H1 (cell line): ENCODE results near the gene CYSRT1. TPM values are rescaled to one million over a fixed set of nuclear protein-coding genes. Genes with fewer than 3 reads are reported as not detected.
A peak's percentile ranks its signal among the peaks of the same experiment; 100 is the strongest.

ENCODE experiments used
- CTCF ChIA-PET: fragments of 300-600 bp; sonication (Branson Sonifier 250); formaldehyde crosslinking; loops from one replicate; lab custom pipeline; 2021; ENCODE audit not compliant: partially characterized antibody; lab: Charles Lee
- POLR2A ChIA-PET: fragments of 300-600 bp; sonication (Branson Sonifier 250); formaldehyde crosslinking; loops from one replicate; lab custom pipeline; 2021; ENCODE audit warnings: inconsistent platforms; ENCODE audit not compliant: partially characterized antibody; lab: Charles Lee
- DNase-seq, 2 experiments: peaks; one replicate each; pipeline versions ENCODE4 v3.0.0 to v3.0.0-alpha.2; 2010 to 2022; ENCODE audit warnings: low spot score in 2 of 2, low read depth in 1 of 2, mixed read lengths in 1 of 2
- FAIRE-seq: peaks from 2 replicates; lab custom pipeline; 2011; peaks lifted over from hg19 to GRCh38; lab: Jason Lieb, UNC
- H2AFZ ChIP-seq: 2 replicates; pipeline ENCODE4 v1.8.1; 2012; ENCODE audit warnings: low read length, inconsistent platforms
- H2AK5ac ChIP-seq: 2 replicates; pipeline ENCODE4 v1.6.1; 2013; ENCODE audit warnings: low read depth, low read length
- H2BK120ac ChIP-seq: replicated peaks from 2 replicates; pipeline ENCODE3; 2013; ENCODE audit warnings: low read depth, low read length, inconsistent platforms
- H2BK12ac ChIP-seq: 2 replicates; pipeline ENCODE4 v1.6.1; 2013; ENCODE audit warnings: low read depth, low read length
- H2BK15ac ChIP-seq: 2 replicates; pipeline ENCODE4 v1.6.1; 2013; ENCODE audit warnings: low read length
- H2BK20ac ChIP-seq: 2 replicates; pipeline ENCODE4 v1.6.1; 2013; ENCODE audit warnings: low read length
- H2BK5ac ChIP-seq: 2 replicates; pipeline ENCODE4 v1.6.1; 2013; ENCODE audit warnings: low read depth, low read length
- H3K14ac ChIP-seq: 2 replicates; pipeline ENCODE4 v1.6.1; 2013; ENCODE audit warnings: inconsistent platforms; ENCODE audit not compliant: insufficient read length
- H3K18ac ChIP-seq: 2 replicates; pipeline ENCODE4 v1.6.1; 2013; ENCODE audit warnings: low read length; ENCODE audit errors: extremely low read depth
- H3K23ac ChIP-seq: 2 replicates; pipeline ENCODE4 v1.6.1; 2013; ENCODE audit warnings: inconsistent platforms; ENCODE audit not compliant: insufficient read length
- H3K23me2 ChIP-seq: 2 replicates; pipeline ENCODE4 v1.6.1; 2013; ENCODE audit warnings: low read depth, low read length
- H3K27ac ChIP-seq: 2 replicates; pipeline ENCODE4 v1.6.1; 2011; ENCODE audit warnings: low read depth, low read length, inconsistent platforms
- H3K27me3 ChIP-seq, 4 experiments: replicated peaks in 1 of 4; 1 replicate in 1 of 4; 2 replicates in 3 of 4; pipeline versions ENCODE4 v1.6.1 to v1.8.1; 2011 to 2013; ENCODE audit warnings: low read length in 3 of 4, mild to moderate bottlenecking in 3 of 4, inconsistent platforms in 2 of 4, mixed read lengths in 2 of 4, moderate library complexity in 1 of 4; ENCODE audit not compliant: control insufficient read depth in 3 of 4, insufficient read depth in 3 of 4; ENCODE audit errors: extremely low read depth in 1 of 4
- H3K36me3 ChIP-seq, 4 experiments: 2 replicates each; pipeline versions ENCODE4 v1.6.1 to v1.8.1; 2011 to 2013; ENCODE audit warnings: mild to moderate bottlenecking in 4 of 4, low read length in 3 of 4, moderate library complexity in 2 of 4, control low read depth in 1 of 4, inconsistent platforms in 1 of 4; ENCODE audit not compliant: insufficient read depth in 4 of 4, control insufficient read depth in 2 of 4
- H3K4ac ChIP-seq: replicated peaks from 2 replicates; pipeline ENCODE3; 2013; ENCODE audit warnings: low read length, low read depth, mixed read lengths, inconsistent platforms; ENCODE audit not compliant: insufficient read length
- H3K4me1 ChIP-seq, 4 experiments: replicated peaks in 1 of 4; 1 replicate in 1 of 4; 2 replicates in 3 of 4; pipeline versions ENCODE4 v1.6.1 to v1.8.1; 2011 to 2013; ENCODE audit warnings: low read length in 3 of 4, inconsistent platforms in 2 of 4, mixed read lengths in 1 of 4; ENCODE audit not compliant: insufficient read depth in 4 of 4, control insufficient read depth in 3 of 4
- H3K4me2 ChIP-seq, 2 experiments: 2 replicates each; pipeline versions ENCODE4 v1.6.1 to v1.8.1; 2011 to 2013; ENCODE audit warnings: low read depth in 2 of 2, low read length in 2 of 2, control low read depth in 1 of 2, inconsistent platforms in 1 of 2, mild to moderate bottlenecking in 1 of 2; ENCODE audit not compliant: insufficient read depth in 1 of 2
- H3K4me3 ChIP-seq, 4 experiments: fragments of 200-600, 300-600 bp in 1 of 4; sonication (generic), shearing (Covaris generic), sonication (Bioruptor Twin) in 1 of 4; 2 replicates each; pipeline versions ENCODE4 v1.5.1 to v1.8.1; 2011 to 2016; ENCODE audit warnings: low read length in 4 of 4, low read depth in 3 of 4, control low read depth in 2 of 4, inconsistent platforms in 2 of 4, mild to moderate bottlenecking in 2 of 4, mixed read lengths in 1 of 4, moderate library complexity in 1 of 4; ENCODE audit not compliant: insufficient read depth in 2 of 4; ENCODE audit errors: extremely low read depth in 1 of 4
- H3K56ac ChIP-seq: replicated peaks from 2 replicates; pipeline ENCODE3; 2013; ENCODE audit warnings: low read depth, mild to moderate bottlenecking, mixed read lengths, low read length, inconsistent platforms; ENCODE audit not compliant: insufficient read length
- H3K79me1 ChIP-seq: 2 replicates; pipeline ENCODE4 v1.6.1; 2013; ENCODE audit warnings: low read depth, low read length, control low read depth
- H3K79me2 ChIP-seq, 2 experiments: 2 replicates each; pipeline versions ENCODE4 v1.6.1 to v1.8.1; 2012 to 2013; ENCODE audit warnings: low read length in 2 of 2, mild to moderate bottlenecking in 2 of 2, inconsistent platforms in 1 of 2; ENCODE audit not compliant: insufficient read depth in 2 of 2, control insufficient read depth in 1 of 2
- H3K9ac ChIP-seq, 4 experiments: replicated peaks in 1 of 4; 1 replicate in 1 of 4; 2 replicates in 3 of 4; pipeline versions ENCODE4 v1.6.1 to v1.8.1; 2011 to 2013; ENCODE audit warnings: low read depth in 3 of 4, low read length in 3 of 4, control low read depth in 2 of 4, mild to moderate bottlenecking in 2 of 4, moderate library complexity in 2 of 4, inconsistent platforms in 1 of 4; ENCODE audit errors: extremely low read depth in 1 of 4
- H3K9me3 ChIP-seq, 2 experiments: 2 replicates each; pipeline versions ENCODE4 v1.6.1 to v1.8.1; 2012 to 2013; ENCODE audit warnings: mild to moderate bottlenecking in 2 of 2, moderate library complexity in 2 of 2, control low read depth in 1 of 2, inconsistent platforms in 1 of 2, low read depth in 1 of 2, low read length in 1 of 2, mixed read lengths in 1 of 2; ENCODE audit not compliant: insufficient read depth in 2 of 2
- H4K20me1 ChIP-seq, 2 experiments: replicated peaks in 1 of 2; 2 replicates each; pipeline versions ENCODE3 to v1.8.1; 2011 to 2013; ENCODE audit warnings: inconsistent platforms in 2 of 2, low read length in 2 of 2, mild to moderate bottlenecking in 1 of 2; ENCODE audit not compliant: insufficient read depth in 2 of 2, control insufficient read depth in 1 of 2
- H4K5ac ChIP-seq: 2 replicates; pipeline ENCODE4 v1.6.1; 2013; ENCODE audit warnings: low read length, low read depth, mixed read lengths, inconsistent platforms; ENCODE audit not compliant: insufficient read length
- H4K8ac ChIP-seq: 2 replicates; pipeline ENCODE4 v1.8.0; 2013; ENCODE audit warnings: mild to moderate bottlenecking, moderate library complexity, low read length, inconsistent platforms; ENCODE audit not compliant: insufficient read depth; ENCODE audit errors: extremely low read depth
- H4K91ac ChIP-seq: replicated peaks from 2 replicates; pipeline ENCODE3; 2013; ENCODE audit warnings: low read length, mixed read lengths, inconsistent platforms; ENCODE audit not compliant: insufficient read length
- CHD1 ChIP-seq: IDR thresholded peaks from 2 replicates; pipeline ENCODE4 v1.6.1; 2012; ENCODE audit warnings: low read depth, low read length, improper control_type of control experiment
- CREB1 ChIP-seq: IDR thresholded peaks from 2 replicates; pipeline ENCODE4 v1.6.1; 2012; ENCODE audit warnings: inconsistent platforms
- EGR1 ChIP-seq: IDR thresholded peaks from 2 replicates; pipeline ENCODE4 v1.6.1; 2011; ENCODE audit warnings: low read depth, low read length, borderline replicate concordance
- JUN ChIP-seq: IDR thresholded peaks from 2 replicates; pipeline ENCODE4 v1.6.1; 2011; ENCODE audit warnings: low read depth, mild to moderate bottlenecking, improper control_type of control experiment, low read length
- JUND ChIP-seq: IDR thresholded peaks from 2 replicates; pipeline ENCODE4 v1.6.1; 2011; ENCODE audit warnings: mild to moderate bottlenecking, improper control_type of control experiment, low read length
- KDM1A ChIP-seq: fragments of 200-600, 300-600 bp; sonication (generic); IDR thresholded peaks from 2 replicates; pipeline ENCODE4 v1.7.1; 2016; ENCODE audit warnings: mild to moderate bottlenecking, low read length, borderline replicate concordance
- NRF1 ChIP-seq: IDR thresholded peaks from 2 replicates; pipeline ENCODE4 v1.6.1; 2011; ENCODE audit warnings: mild to moderate bottlenecking, low read depth, low read length, improper control_type of control experiment
- POLR2AphosphoS5 ChIP-seq: IDR thresholded peaks from 2 replicates; pipeline ENCODE4 v1.6.1; 2011; ENCODE audit warnings: low read depth, low read length
- RFX5 ChIP-seq: IDR thresholded peaks from 2 replicates; pipeline ENCODE4 v1.6.1; 2011; ENCODE audit warnings: low read depth, low read length, improper control_type of control experiment, borderline replicate concordance
- RNF2 ChIP-seq: fragments of 200-900, 300-1000 bp; sonication (generic); IDR thresholded peaks from 2 replicates; pipeline ENCODE4 v1.7.1; 2016; ENCODE audit warnings: borderline replicate concordance, low read depth, mild to moderate bottlenecking, antibody characterized with exemption, low read length; ENCODE audit not compliant: poor library complexity, severe bottlenecking; ENCODE audit errors: missing control alignments
- TAF7 ChIP-seq: optimal IDR thresholded peaks from 2 replicates; pipeline ENCODE3; 2011; ENCODE audit warnings: low read depth, mild to moderate bottlenecking, inconsistent platforms, low read length, moderate library complexity, borderline replicate concordance
- ZNF274 ChIP-seq: IDR thresholded peaks from 2 replicates; pipeline ENCODE4 v1.7.0; 2012; ENCODE audit warnings: low read length, borderline replicate concordance; ENCODE audit errors: extremely low read depth
- WGBS, 2 experiments: shearing (Covaris generic) in 1 of 2; methylation state at CpG; one replicate each; pipeline versions ENCODE4 v1.1.6 to v1.1.7; 2013 to 2015; ENCODE audit warnings: low lambda C conversion rate in 2 of 2, mixed read lengths in 2 of 2, inconsistent platforms in 1 of 2, low coverage in 1 of 2, missing lambda C conversion rate in 1 of 2; ENCODE audit not compliant: insufficient replicate concordance in 2 of 2, insufficient coverage in 1 of 2, insufficient read length in 1 of 2; ENCODE audit errors: extremely low coverage in 1 of 2, missing lambda C conversion rate in 1 of 2; 5-methylcytosine and 5-hydroxymethylcytosine counted together
- polyA plus RNA-seq, 7 experiments: library from polyadenylated mRNA; depleted of rRNA in 3 of 7; stranded (reverse) in 5 of 7; unstranded in 2 of 7; fragments of >200 nt in 5 of 7; fragments of 200-250 nt in 2 of 7; gene quantifications; 1 replicate in 5 of 7; 2 replicates in 1 of 7; 4 replicates in 1 of 7; pipeline versions ENCODE4 v1.2.1 to v1.2.3, GENCODE V29; 2011 to 2013; ENCODE audit warnings: missing spikeins in 2 of 7, mixed read lengths in 2 of 7
- total RNA-seq: library from RNA; stranded (reverse); fragmentation: NEBNext Ultra II Directional; extraction: Animal tissue kit (Norgen Biotek cat#: 25700); gene quantifications from 2 replicates; pipeline ENCODE4 v1.2.1, GENCODE V29; 2021

Gene CYSRT1
- total and polyA plus RNA-seq, 2 of the 8 experiments (the other 6 are each of a cell fraction or from before 2014, with no cell fraction given), result 1.0 to 6.5 TPM

- FAIRE-seq (no peak), DNase-seq (no peak)
- Histone ChIP-seq H3K79me2 (no peaks in the 10 kb centered on the region), H3K36me3 (no peaks in the 10 kb centered on the region), H4K20me1 (peaks cover 0 to 1% of the 10 kb centered on the region in 2 experiments), H3K4me2 (no peak within 1 kb of the TSS), H3K4me3 (no peak within 1 kb of the TSS), H3K4ac (no peak within 1 kb of the TSS), H2AK5ac (no peak within 1 kb of the TSS), H2BK20ac (no peak within 1 kb of the TSS), H3K79me1 (no peaks in the 10 kb centered on the region), H4K91ac (no peak within 1 kb of the TSS), H2AFZ (no peak within 1 kb of the TSS), H2BK5ac (no peak within 1 kb of the TSS), H4K8ac (peak within 1 kb of the TSS; percentile 71), H3K9ac (no peak within 1 kb of the TSS), H3K23me2 (no peaks in the 10 kb centered on the region), H2BK15ac (no peak within 1 kb of the TSS), H3K23ac (no peak within 1 kb of the TSS), H3K4me1 (peaks cover 0 to 13% (median 2%) of the 10 kb centered on the region in 4 experiments; a peak in 5 of 7 replicates), H3K9me3 (no peaks in the 10 kb centered on the region), H3K56ac (no peak within 1 kb of the TSS), H3K14ac (no peak within 1 kb of the TSS), H3K18ac (no peak within 1 kb of the TSS), H3K27ac (no peak within 1 kb of the TSS), H3K27me3 (no peaks in the 10 kb centered on the region; a peak in 1 of 7 replicates), H2BK120ac (no peak within 1 kb of the TSS), H2BK12ac (no peak within 1 kb of the TSS), H4K5ac (no peak within 1 kb of the TSS)
- WGBS, 2 experiments, result 89% methylated on average over 3 of the region's 14 CpGs; no CpG with 5 or more reads in 1 of the 2 experiments
- ChIA-PET POLR2A (interaction anchor here (0.7 to 69.9 kb wide), 4 partner anchors 17 to 30 kb away, joined by 3 to 1462 read pairs (median 6); partner anchors contain the start of genes NELFB, STPG3, TOR4A and TPRN), CTCF (interaction anchor here (0.8 to 20.2 kb wide), 5 partner anchors 11 to 201 kb away, joined by 3 to 204 read pairs (median 5); partner anchors contain the start of genes ANAPC2 and SSNA1)
- TF ChIP-seq CHD1 (no peak), JUND (no peak), CREB1 (no peak), RNF2 (no peak), JUN (no peak), KDM1A (no peak), POLR2AphosphoS5 (no peak), TAF7 (no peak), RFX5 (no peak), ZNF274 (no peak), NRF1 (no peak), EGR1 (no peak)
These were observed 5.9 kb downstream of the CYSRT1 start, which contains the start of gene SLC34A3 for GRCh38 chr9:137230705-137231371. Gene SLC34A3, plus strand, starts transcription at chr9:137230901. Its CDS starts 802 bp downstream, at chr9:137231703.
